PC-9 (cell line): ENCODE measurements around the gene PSG5. TPM values are rescaled to one million over a fixed set of nuclear protein-coding genes. Genes with fewer than 3 reads are reported as not detected.
A peak's percentile ranks its signal among the peaks of the same experiment; 100 is the strongest.
"Not testable (repeated sequence)": the region's sequence is repeated elsewhere in the genome, so short reads cannot be mapped to it uniquely, and the experiment has no call there.

Source experiments
- BruUV-seq: library from RNA; stranded (reverse); fragments of 400-500 nt; replicated peaks from 2 replicates; lab custom pipeline; 2021; lab: Mats Ljungman, UMichigan
- CTCF ChIA-PET: fragments of 300-600 bp; sonication (Branson Sonifier 250); formaldehyde crosslinking; loops from one replicate; lab custom pipeline; 2022; ENCODE audit warnings: antibody characterized with exemption; lab: Charles Lee
- POLR2A ChIA-PET: fragments of 300-600 bp; sonication (Branson Sonifier 250); formaldehyde crosslinking; loops from one replicate; lab custom pipeline; 2022; ENCODE audit warnings: antibody characterized with exemption; ENCODE audit not compliant: unreplicated experiment; lab: Charles Lee
- DNase-seq, 2 experiments: peaks; one replicate each; pipeline versions ENCODE4 v3.0.0 to v3.0.0-alpha.2; 2015 to 2022; ENCODE audit warnings: mixed read lengths in 1 of 2
- H2AFZ ChIP-seq: fragments of 200-600 bp; sonication (generic); 2 replicates; pipeline ENCODE4 v1.8.1; 2017; ENCODE audit warnings: antibody characterized with exemption
- H3F3A ChIP-seq: fragments of 200-600 bp; sonication (generic); 2 replicates; pipeline ENCODE4 v1.8.1; 2017; ENCODE audit warnings: antibody characterized with exemption, mild to moderate bottlenecking, low read depth; ENCODE audit not compliant: insufficient read depth
- H3K27ac ChIP-seq: fragments of 200-600 bp; sonication (generic); 2 replicates; pipeline ENCODE4 v1.6.1; 2016; ENCODE audit warnings: mixed run types
- H3K27me3 ChIP-seq: fragments of 200-600 bp; sonication (generic); 2 replicates; pipeline ENCODE4 v1.6.1; 2016; ENCODE audit warnings: low read depth, mixed run types; ENCODE audit not compliant: insufficient read depth
- H3K36me3 ChIP-seq: fragments of 200-600 bp; sonication (generic); 2 replicates; pipeline ENCODE4 v1.6.1; 2016; ENCODE audit warnings: low read depth, mixed run types
- H3K4me1 ChIP-seq: fragments of 200-600 bp; sonication (generic); replicated peaks from 2 replicates; pipeline ENCODE4 v1.6.1; 2016; ENCODE audit warnings: mixed run types; ENCODE audit not compliant: insufficient read depth
- H3K4me2 ChIP-seq: fragments of 200-600 bp; sonication (generic); 2 replicates; pipeline ENCODE4 v1.6.1; 2017; ENCODE audit warnings: mixed run types
- H3K4me3 ChIP-seq: fragments of 200-600 bp; sonication (generic); 2 replicates; pipeline ENCODE4 v1.6.1; 2016; ENCODE audit warnings: mixed run types
- H3K79me2 ChIP-seq: fragments of 200-600 bp; sonication (generic); 2 replicates; pipeline ENCODE4 v1.6.1; 2017; ENCODE audit warnings: low read depth, mixed run types
- H3K9me2 ChIP-seq: fragments of 200-600 bp; sonication (generic); 2 replicates; pipeline ENCODE4 v1.8.1; 2017; ENCODE audit warnings: mild to moderate bottlenecking; ENCODE audit not compliant: insufficient read depth
- H3K9me3 ChIP-seq: fragments of 200-600 bp; sonication (generic); 2 replicates; pipeline ENCODE4 v1.8.1; 2016; ENCODE audit warnings: low read depth; ENCODE audit not compliant: insufficient read depth
- H4K20me1 ChIP-seq: fragments of 200-600 bp; sonication (generic); 2 replicates; pipeline ENCODE4 v1.8.1; 2017; ENCODE audit not compliant: insufficient read depth
- CTCF ChIP-seq: fragments of 200-600 bp; sonication (generic); conservative IDR thresholded peaks from 2 replicates; pipeline ENCODE4 v1.6.1; 2017; ENCODE audit warnings: mixed run types, antibody characterized with exemption, mild to moderate bottlenecking, moderate library complexity
- intact Hi-C: fragments of 100-400 bp; cut with micrococcal nuclease; formaldehyde crosslinking; loops from one replicate; pipeline ENCODE4 v1.10.0; 2022; ENCODE audit not compliant: unreplicated experiment
- total RNA-seq: library from RNA; stranded (reverse); gene quantifications from 2 replicates; pipeline ENCODE4 v1.2.3, GENCODE V29; 2021

Gene PSG5
- total RNA-seq, 1 experiment from 2014 or later = 2.3 TPM

- TF ChIP-seq CTCF = peak; percentile 43; the same call in 1 of the 2 replicates
- H3K4me3 ChIP-seq, H4K20me1 ChIP-seq, intact Hi-C loops, H3K36me3 ChIP-seq, H3K9me2 ChIP-seq, H2AFZ ChIP-seq, POLR2A ChIA-PET, BruUV-seq, CTCF ChIA-PET, H3K9me3 ChIP-seq, H3K27me3 ChIP-seq, H3F3A ChIP-seq, H3K4me1 ChIP-seq, H3K27ac ChIP-seq, H3K79me2 ChIP-seq, H3K4me2 ChIP-seq: not testable (repeated sequence)
- peak in 1 of 2 experiments; percentile 29 for DNase-seq
These were observed 12.5 kb upstream of the PSG5 start for GRCh38 chr19:43198686-43199419.

DNA sequence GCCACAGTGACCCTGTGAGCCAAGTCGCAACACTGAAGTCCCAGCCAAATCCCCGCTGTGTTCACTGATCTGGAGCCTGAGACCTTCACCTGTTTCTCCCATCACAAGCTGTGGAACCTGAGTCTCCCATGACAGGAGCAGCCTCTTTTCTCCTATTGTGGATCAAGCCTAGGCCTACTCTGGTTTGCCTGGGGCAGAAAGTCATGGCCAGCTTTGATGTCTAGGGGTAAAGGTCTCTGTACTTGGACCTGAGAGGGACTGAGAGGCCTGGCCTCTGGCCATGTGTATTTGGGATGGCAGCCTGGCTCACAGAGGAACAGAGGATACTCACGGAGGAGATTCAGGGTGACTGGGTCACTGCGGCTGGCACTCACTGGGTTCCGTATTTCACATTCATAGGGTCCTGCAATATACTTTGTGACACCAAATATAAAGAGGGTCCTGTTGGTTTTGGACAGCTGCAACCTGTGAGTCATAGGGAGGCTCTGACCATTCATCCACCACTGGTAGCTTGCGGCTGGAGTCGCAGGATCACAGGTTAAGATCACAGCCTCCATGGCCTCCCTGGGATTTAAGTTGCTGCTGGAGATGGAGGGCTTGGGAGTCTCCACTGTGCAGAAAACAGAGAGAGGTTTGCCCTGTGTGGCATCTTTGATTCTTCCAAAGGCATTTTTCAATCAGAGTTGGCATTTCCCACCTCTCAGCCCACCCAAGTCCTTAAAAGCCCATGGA lies 11.5 kb upstream of the PSG5 start:
- H3K4me3 ChIP-seq, H3K79me2 ChIP-seq, H3K27me3 ChIP-seq, H4K20me1 ChIP-seq, H3K9me3 ChIP-seq, H3K4me2 ChIP-seq, DNase-seq, intact Hi-C loops, BruUV-seq, H2AFZ ChIP-seq, H3K9me2 ChIP-seq, H3F3A ChIP-seq, H3K27ac ChIP-seq, POLR2A ChIA-PET, H3K36me3 ChIP-seq, H3K4me1 ChIP-seq: not testable (repeated sequence)
- CTCF ChIA-PET = interaction anchor here (0.6 kb wide), 1 partner anchor 241 kb away, joined by 4 read pairs; no protein-coding TSS in a partner anchor

- H3K4me2 ChIP-seq, H3K9me2 ChIP-seq, H3K4me1 ChIP-seq, CTCF ChIA-PET, DNase-seq, H3K36me3 ChIP-seq, H3F3A ChIP-seq, H4K20me1 ChIP-seq, H3K79me2 ChIP-seq, H3K27ac ChIP-seq, H3K4me3 ChIP-seq, BruUV-seq, POLR2A ChIA-PET, H3K9me3 ChIP-seq, H3K27me3 ChIP-seq, H2AFZ ChIP-seq: not testable (repeated sequence)
- intact Hi-C loops = loop anchor here (2.0 kb wide), 1 partner anchor 70 kb away; no protein-coding TSS in a partner anchor
These were observed 8.1 kb upstream of the PSG5 start for GRCh38 chr19:43194397-43194796.

- CTCF ChIA-PET = interaction anchor here (0.6 kb wide), 1 partner anchor 29 kb away, joined by 3 read pairs; no protein-coding TSS in a partner anchor
- intact Hi-C loops = not testable (repeated sequence)
These were observed 6.2 kb upstream of the PSG5 start for GRCh38 chr19:43192381-43193155.

More at GRCh38 chr19:43192381-43193155, 6.2 kb upstream of the PSG5 start:
- BruUV-seq, H3K27ac ChIP-seq, H3K9me3 ChIP-seq, H3K79me2 ChIP-seq, H3K4me3 ChIP-seq, H3K27me3 ChIP-seq, H3K36me3 ChIP-seq, H4K20me1 ChIP-seq, POLR2A ChIA-PET, H2AFZ ChIP-seq, H3K4me2 ChIP-seq, H3K4me1 ChIP-seq, H3K9me2 ChIP-seq, H3F3A ChIP-seq, DNase-seq: not testable (repeated sequence)
